ENCODE data around the gene PCLAF. TPM values are rescaled to one million over a fixed set of nuclear protein-coding genes. Genes with fewer than 3 reads are reported as not detected.
A peak's percentile ranks its signal among the peaks of the same experiment; 100 is the strongest.
"Not testable (repeated sequence)": the region's sequence is repeated elsewhere in the genome, so short reads cannot be mapped to it uniquely, and the experiment has no call there.

PCLAF gene
- total and polyA plus RNA-seq, 2 of the 4 experiments (the other 2 are of a cell fraction) = 12.9 to 60.5 TPM

- no peak for TF ChIP-seq MXI1 (IDR thresholded peaks at IDR 0.05; ENCODE audit: borderline replicate concordance, low read depth, low read length)
Measured at GRCh38 chr15:64333986-64334929, 47.0 kb downstream of the PCLAF start (continued).

- Histone ChIP-seq H2AK5ac (ENCODE audit: low read depth, low read length) (no peak overlapping the region), H3K9me3 (ENCODE audit: control insufficient read depth, insufficient read depth, low read length) (no peaks in the 10 kb centered on the region), H4K8ac (ENCODE audit: low read depth in 2 of 2, low read length in 2 of 2) (no peak overlapping the region), H3K4me1 (ENCODE audit: control insufficient read depth, insufficient read depth, low read length) (peaks cover 2% of the 10 kb centered on the region; the same call in 1 of the 2 replicates), H2AFZ (replicated peaks; ENCODE audit: low read length, poor library complexity) (no peak overlapping the region), H2BK20ac (ENCODE audit: low read depth, low read length) (no peak overlapping the region), H2BK120ac (ENCODE audit: low read depth, low read length) (no peak overlapping the region), H3K27me3 (ENCODE audit: control insufficient read depth, insufficient read depth, low read length) (no peaks in the 10 kb centered on the region), H2AK9ac (replicated peaks; ENCODE audit: low read depth, low read length, poor library complexity) (no peak overlapping the region), H3K9me1 (ENCODE audit: insufficient read depth, low read length) (peaks cover 4% of the 10 kb centered on the region; the same call in 1 of the 2 replicates), H4K5ac (ENCODE audit: low read depth, low read length) (no peak overlapping the region), H3K23ac (ENCODE audit: low read depth, low read length) (no peak overlapping the region), H3K56ac (ENCODE audit: extremely low read depth, insufficient read depth, low read length) (no peak overlapping the region), H4K91ac (ENCODE audit: insufficient read depth, low read depth, low read length) (no peak overlapping the region), H3K4ac (ENCODE audit: low read depth, low read length) (no peak overlapping the region), H3K18ac (ENCODE audit: low read depth, low read length) (no peak overlapping the region), H3K79me1 (ENCODE audit: low read depth in 1 of 2, low read length in 2 of 2) (peaks cover 16 to 43% of the 10 kb centered on the region in 2 experiments), H2BK15ac (ENCODE audit: low read depth, low read length) (no peak overlapping the region), H3K27ac (ENCODE audit: insufficient read depth, low read length) (no peak overlapping the region), H3K14ac (replicated peaks; ENCODE audit: low read depth, low read length) (0 out of 2 replicates have a peak overlapping the region, but pooled peaks have one; percentile 37), H4K20me1 (ENCODE audit: insufficient read depth, low read length) (peaks cover 11% of the 10 kb centered on the region; the same call in 1 of the 2 replicates), H3K36me3 (ENCODE audit: control insufficient read depth, insufficient read depth, low read length) (no peaks in the 10 kb centered on the region), H3K4me2 (ENCODE audit: low read depth, low read length) (no peak overlapping the region), H2BK5ac (ENCODE audit: low read depth, low read length, poor library complexity, severe bottlenecking) (peak overlapping the region; percentile 8), H3K4me3 (ENCODE audit: insufficient read depth, low read depth, low read length) (no peak overlapping the region), H3K9ac (ENCODE audit: low read depth, low read length) (no peak overlapping the region)
- intact Hi-C loops (cut with micrococcal nuclease) (no loop called here), dilution Hi-C loops (cut with HindIII; ENCODE audit: low sequenced_read_pairs, unreplicated experiment) (no loop called here), in situ Hi-C loops (cut with MboI; ENCODE audit: low sequenced_read_pairs) (no loop called here)
- ChIA-PET POLR2A (ENCODE audit: unreplicated experiment) (no interaction called here), CTCF (no interaction called here)
- no peak for DNase-seq
- no peak for ATAC-seq (ENCODE audit: low read depth)
- WGBS, 2 experiments (ENCODE audit: extremely low coverage in 2 of 2, insufficient read length in 1 of 2) = no CpG with 5 or more reads among the region's 2 CpGs
- TF ChIP-seq MAFK (IDR thresholded peaks at IDR 0.05; ENCODE audit: low read depth, low read length) = no peak
- no peak for TF ChIP-seq POLR2A (IDR thresholded peaks at IDR 0.05; ENCODE audit: low read depth, low read length)
- TF ChIP-seq RFX5 (IDR thresholded peaks at IDR 0.05; ENCODE audit: low read depth, low read length) = no peak
- BruUV-seq (replicated peaks) = no TSS peak
Measured at GRCh38 chr15:64333516-64333915, 47.7 kb downstream of the PCLAF start.

- in situ Hi-C loops (cut with MboI; ENCODE audit: low sequenced_read_pairs); H3K9me1 ChIP-seq (ENCODE audit: insufficient read depth, low read length); H3K4me1 ChIP-seq (ENCODE audit: control insufficient read depth, insufficient read depth, low read length); BruUV-seq (replicated peaks); H2AK9ac ChIP-seq (replicated peaks; ENCODE audit: low read depth, low read length, poor library complexity); H3K4me2 ChIP-seq (ENCODE audit: low read depth, low read length); H2AFZ ChIP-seq (replicated peaks; ENCODE audit: low read length, poor library complexity); H4K20me1 ChIP-seq (ENCODE audit: insufficient read depth, low read length); H3K36me3 ChIP-seq (ENCODE audit: control insufficient read depth, insufficient read depth, low read length); H3K27ac ChIP-seq (ENCODE audit: insufficient read depth, low read length); H2AK5ac ChIP-seq (ENCODE audit: low read depth, low read length); H3K18ac ChIP-seq (ENCODE audit: low read depth, low read length); CTCF ChIA-PET; dilution Hi-C loops (cut with HindIII; ENCODE audit: low sequenced_read_pairs, unreplicated experiment); H4K91ac ChIP-seq (ENCODE audit: insufficient read depth, low read depth, low read length); H4K8ac ChIP-seq (ENCODE audit: low read depth in 2 of 2, low read length in 2 of 2); H2BK20ac ChIP-seq (ENCODE audit: low read depth, low read length); H3K14ac ChIP-seq (replicated peaks; ENCODE audit: low read depth, low read length); H3K23ac ChIP-seq (ENCODE audit: low read depth, low read length); H3K9me3 ChIP-seq (ENCODE audit: control insufficient read depth, insufficient read depth, low read length); H4K5ac ChIP-seq (ENCODE audit: low read depth, low read length); POLR2A ChIA-PET (ENCODE audit: unreplicated experiment); H3K27me3 ChIP-seq (ENCODE audit: control insufficient read depth, insufficient read depth, low read length); H2BK120ac ChIP-seq (ENCODE audit: low read depth, low read length); ATAC-seq (ENCODE audit: low read depth); H2BK5ac ChIP-seq (ENCODE audit: low read depth, low read length, poor library complexity, severe bottlenecking); intact Hi-C loops (cut with micrococcal nuclease); DNase-seq; H3K4me3 ChIP-seq (ENCODE audit: insufficient read depth, low read depth, low read length); H3K9ac ChIP-seq (ENCODE audit: low read depth, low read length); H3K4ac ChIP-seq (ENCODE audit: low read depth, low read length); H2BK15ac ChIP-seq (ENCODE audit: low read depth, low read length); H3K56ac ChIP-seq (ENCODE audit: extremely low read depth, insufficient read depth, low read length): not testable (repeated sequence)
- no CpG with 5 or more reads among the region's 3 CpGs for WGBS, 2 experiments (ENCODE audit: extremely low coverage in 2 of 2, insufficient read length in 1 of 2)
- peaks cover 5 to 27% of the 10 kb centered on the region in 2 experiments; a peak in 3 of 4 replicates for H3K79me1 ChIP-seq (ENCODE audit: low read depth in 1 of 2, low read length in 2 of 2)
Measured at GRCh38 chr15:64331668-64332067, 49.6 kb downstream of the PCLAF start.
